ENCODE results near the gene ITIH4.

DNA sequence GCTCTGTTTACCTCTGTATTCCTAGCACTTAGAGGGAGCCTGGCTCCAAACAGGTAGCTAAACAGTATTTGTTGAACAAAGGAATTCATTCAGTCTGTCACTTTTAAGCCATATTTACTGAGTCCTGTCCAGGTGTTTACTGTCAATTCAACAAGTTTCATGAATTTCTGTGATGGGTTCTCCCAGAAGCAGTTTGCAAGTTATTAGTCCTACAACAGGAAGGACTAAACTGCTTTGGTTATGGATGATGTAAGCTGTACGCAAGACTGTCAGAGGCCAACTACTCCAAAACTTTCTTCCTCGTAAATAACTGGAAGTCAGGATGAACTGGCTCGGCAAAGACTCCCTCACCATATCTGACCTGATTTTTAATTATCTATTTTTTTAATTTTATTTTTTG lies 41.8 kb upstream of the ITIH4 start:
- TF ChIP-seq, protein P1, sequence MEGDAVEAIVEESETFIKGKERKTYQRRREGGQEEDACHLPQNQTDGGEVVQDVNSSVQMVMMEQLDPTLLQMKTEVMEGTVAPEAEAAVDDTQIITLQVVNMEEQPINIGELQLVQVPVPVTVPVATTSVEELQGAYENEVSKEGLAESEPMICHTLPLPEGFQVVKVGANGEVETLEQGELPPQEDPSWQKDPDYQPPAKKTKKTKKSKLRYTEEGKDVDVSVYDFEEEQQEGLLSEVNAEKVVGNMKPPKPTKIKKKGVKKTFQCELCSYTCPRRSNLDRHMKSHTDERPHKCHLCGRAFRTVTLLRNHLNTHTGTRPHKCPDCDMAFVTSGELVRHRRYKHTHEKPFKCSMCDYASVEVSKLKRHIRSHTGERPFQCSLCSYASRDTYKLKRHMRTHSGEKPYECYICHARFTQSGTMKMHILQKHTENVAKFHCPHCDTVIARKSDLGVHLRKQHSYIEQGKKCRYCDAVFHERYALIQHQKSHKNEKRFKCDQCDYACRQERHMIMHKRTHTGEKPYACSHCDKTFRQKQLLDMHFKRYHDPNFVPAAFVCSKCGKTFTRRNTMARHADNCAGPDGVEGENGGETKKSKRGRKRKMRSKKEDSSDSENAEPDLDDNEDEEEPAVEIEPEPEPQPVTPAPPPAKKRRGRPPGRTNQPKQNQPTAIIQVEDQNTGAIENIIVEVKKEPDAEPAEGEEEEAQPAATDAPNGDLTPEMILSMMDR (conservative IDR thresholded peaks at IDR 0.05 in 1 of 2, IDR thresholded peaks at IDR 0.05 in 1 of 2; ENCODE audit: extremely low read depth in 1 of 2, insufficient read depth in 1 of 2, low read depth in 1 of 2, low read length in 2 of 2), result no peak
- TF ChIP-seq EZH2 (IDR thresholded peaks at IDR 0.05; ENCODE audit: borderline replicate concordance, low read length), result no peak
